CD4-positive, alpha-beta T cell treated with Interleukin-17A for 1 hour (primary cell): ENCODE results near the gene BEAN1.
"Not testable (repeated sequence)": the region's sequence is repeated elsewhere in the genome, so short reads cannot be mapped to it uniquely, and the experiment has no call there.

Source experiments
- DNase-seq: peaks from one replicate; pipeline ENCODE4 v3.0.0-alpha.2; 2020

Gene BEAN1

GRCh38 chr16:66512272-66513110, 85.4 kb downstream of the BEAN1 start:
- DNase-seq: no peak

GRCh38 chr16:66513111-66513723, 86.1 kb downstream of the BEAN1 start:
- no peak for DNase-seq

GRCh38 chr16:66514391-66514790, 87.3 kb downstream of the BEAN1 start:
- DNase-seq: not testable (repeated sequence)

GRCh38 chr16:66514980-66515595, 88.0 kb downstream of the BEAN1 start:
- not testable (repeated sequence) for DNase-seq

GRCh38 chr16:66515596-66516508, 88.8 kb downstream of the BEAN1 start:
- peak; percentile 34 for DNase-seq

GRCh38 chr16:66516509-66516807, 89.4 kb downstream of the BEAN1 start:
- no peak for DNase-seq

- DNase-seq: peak; percentile 89
Observed at GRCh38 chr16:66516808-66517585, 89.9 kb downstream of the BEAN1 start.

GRCh38 chr16:66517586-66518263, 90.6 kb downstream of the BEAN1 start:
- DNase-seq: no peak

GRCh38 chr16:66519482-66520373, 92.6 kb downstream of the BEAN1 start:
- DNase-seq: no peak

GRCh38 chr16:66520406-66521170, 93.5 kb downstream of the BEAN1 start:
- DNase-seq: no peak

GRCh38 chr16:66521252-66521713, 94.2 kb downstream of the BEAN1 start:
- DNase-seq: no peak

- DNase-seq: peak; percentile 84
Observed at GRCh38 chr16:66521951-66522771, 95.1 kb downstream of the BEAN1 start.

- no peak for DNase-seq
Observed at GRCh38 chr16:66522816-66523590, 95.9 kb downstream of the BEAN1 start.

GRCh38 chr16:66523861-66524354, 96.8 kb downstream of the BEAN1 start:
- peak; percentile 69 for DNase-seq

GRCh38 chr16:66524601-66525164, 97.6 kb downstream of the BEAN1 start:
- DNase-seq: peak; percentile 53

- no peak for DNase-seq
Observed at GRCh38 chr16:66525396-66526180, 98.5 kb downstream of the BEAN1 start.
